GM18861 (cell line): Measurements from ENCODE around the gene CALN1.
"Not testable (repeated sequence)": the region's sequence is repeated elsewhere in the genome, so short reads cannot be mapped to it uniquely, and the experiment has no call there.

Experiments
- ATAC-seq: cut with Tn5 transposase; IDR thresholded peaks from one replicate; pipeline ENCODE4 v1.9.1; 2021; ENCODE audit not compliant: unreplicated experiment

The CALN1 gene

GRCh38 chr7:71822406-71822805 lies 589.7 kb downstream of the CALN1 start:
- ATAC-seq = not testable (repeated sequence)

GRCh38 chr7:71817916-71818315 lies 594.2 kb downstream of the CALN1 start:
- ATAC-seq = no peak

GRCh38 chr7:71808115-71808514 lies 604.0 kb downstream of the CALN1 start:
- ATAC-seq = no peak

GRCh38 chr7:71804256-71804655 lies 607.9 kb downstream of the CALN1 start:
- ATAC-seq = no peak

- ATAC-seq = no peak
These were observed 610.2 kb downstream of the CALN1 start for GRCh38 chr7:71801976-71802375.

GRCh38 chr7:71800321-71800720 lies 611.8 kb downstream of the CALN1 start:
- no peak for ATAC-seq

GRCh38 chr7:71795410-71795809 lies 616.7 kb downstream of the CALN1 start:
- no peak for ATAC-seq

- no peak for ATAC-seq
These were observed 618.9 kb downstream of the CALN1 start for GRCh38 chr7:71793251-71793650.

GRCh38 chr7:71787513-71787912 lies 624.6 kb downstream of the CALN1 start:
- ATAC-seq = no peak

GRCh38 chr7:71785216-71785615 lies 626.9 kb downstream of the CALN1 start:
- ATAC-seq = no peak

- ATAC-seq = no peak
These were observed 627.4 kb downstream of the CALN1 start for GRCh38 chr7:71784781-71785180.

GRCh38 chr7:71784180-71784579 lies 628.0 kb downstream of the CALN1 start:
- ATAC-seq = no peak

GRCh38 chr7:71783779-71784178 lies 628.4 kb downstream of the CALN1 start:
- no peak for ATAC-seq

GRCh38 chr7:71782051-71782450 lies 630.1 kb downstream of the CALN1 start:
- no peak for ATAC-seq

GRCh38 chr7:71780282-71780681 lies 631.9 kb downstream of the CALN1 start:
- no peak for ATAC-seq

GRCh38 chr7:71777278-71777677 lies 634.9 kb downstream of the CALN1 start:
- ATAC-seq = no peak

GRCh38 chr7:71776726-71777125 lies 635.4 kb downstream of the CALN1 start:
- no peak for ATAC-seq

GRCh38 chr7:71775648-71776047 lies 636.5 kb downstream of the CALN1 start:
- no peak for ATAC-seq

- ATAC-seq = no peak
These were observed 639.4 kb downstream of the CALN1 start for GRCh38 chr7:71772779-71773178.

- ATAC-seq = no peak
These were observed 641.8 kb downstream of the CALN1 start for GRCh38 chr7:71770269-71770907.

- ATAC-seq = no peak
These were observed 642.8 kb downstream of the CALN1 start for GRCh38 chr7:71769326-71769725.

- no peak for ATAC-seq
These were observed 643.7 kb downstream of the CALN1 start for GRCh38 chr7:71768450-71768849.

- no peak for ATAC-seq
These were observed 646.1 kb downstream of the CALN1 start for GRCh38 chr7:71766016-71766415.
